ENCODE data around the gene TNFSF8. TPM values are rescaled to one million over a fixed set of nuclear protein-coding genes. Genes with fewer than 3 reads are reported as not detected.

Gene TNFSF8
- polyA plus RNA-seq, 1 of the 3 experiments (the other 2 are of a cell fraction), result not detected

DNA sequence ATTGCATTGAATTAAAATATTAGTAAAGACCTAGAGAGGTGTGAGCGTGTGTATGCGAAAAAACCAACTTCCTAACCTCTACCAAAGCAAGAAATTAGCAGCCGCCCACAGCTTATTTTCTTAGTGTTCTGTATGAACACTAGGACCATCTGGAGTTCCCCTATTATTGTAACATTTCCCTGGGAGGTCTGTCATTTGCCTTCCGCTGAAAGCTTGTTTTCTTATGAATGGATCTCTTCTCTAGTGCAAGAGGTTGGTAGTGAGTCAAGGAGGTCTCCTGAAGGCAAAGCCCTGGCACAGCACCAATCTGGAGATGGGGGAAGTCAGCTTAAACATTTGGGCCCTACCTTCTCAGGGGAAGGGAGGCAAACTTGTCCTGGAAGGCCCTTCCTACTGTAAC, 10.8 kb downstream of the TNFSF8 start:
- no peak overlapping the region for H3K4me3 ChIP-seq (ENCODE audit: low read depth in 2 of 2, low read length in 1 of 2)
- H3K79me2 ChIP-seq (ENCODE audit: insufficient read depth), result no peaks in the 10 kb centered on the region
- H4K20me1 ChIP-seq (ENCODE audit: insufficient read depth), result no peaks in the 10 kb centered on the region
- 68% methylated on average over 4 of the region's 4 CpGs for WGBS (ENCODE audit: low lambda C conversion rate)
- H3K4me1 ChIP-seq (ENCODE audit: control insufficient read depth in 1 of 2, insufficient read depth in 2 of 2, low read depth in 1 of 2, low read length in 1 of 2), result no peaks in the 10 kb centered on the region
- H3K36me3 ChIP-seq (replicated peaks in 1 of 2; ENCODE audit: control insufficient read depth in 1 of 2, insufficient read depth in 2 of 2, low read length in 1 of 2), result no peaks in the 10 kb centered on the region
- no peaks in the 10 kb centered on the region for H3K9me2 ChIP-seq
- CTCF ChIA-PET, result interaction anchor here (1.4 to 1.5 kb wide), 2 partner anchors 9 to 11 kb away, joined by 3 to 4 read pairs; partner anchors contain the start of gene TNFSF8
- H3F3A ChIP-seq (replicated peaks; ENCODE audit: insufficient read depth), result no peaks in the 10 kb centered on the region
- POLR2A ChIA-PET, result no interaction called here
- no peaks in the 10 kb centered on the region; the same call in 1 of the 2 replicates for H3K27me3 ChIP-seq (ENCODE audit: insufficient read depth)
- no peak overlapping the region for H3K4me2 ChIP-seq
- TF ChIP-seq YY1 (IDR thresholded peaks at IDR 0.05; ENCODE audit: low read depth) (no peak), TCF12 (IDR thresholded peaks at IDR 0.05) (no peak), FOSL2 (IDR thresholded peaks at IDR 0.05; ENCODE audit: borderline replicate concordance, low read depth) (no peak), EP300 (IDR thresholded peaks at IDR 0.05; ENCODE audit: borderline replicate concordance in 1 of 2, low read depth in 1 of 2, low read length in 1 of 2) (no peak), GATA2 (CRISPR knock-in tag; IDR thresholded peaks at IDR 0.05) (no peak), RCOR1 (IDR thresholded peaks at IDR 0.05; ENCODE audit: low read length) (no peak), JUND (IDR thresholded peaks at IDR 0.05) (no peak), SIN3A (IDR thresholded peaks at IDR 0.05; ENCODE audit: borderline replicate concordance, low read depth, low read length) (no peak), RFX5 (IDR thresholded peaks at IDR 0.05; ENCODE audit: low read length) (no peak), CHD2 (IDR thresholded peaks at IDR 0.05; ENCODE audit: low read length, partially characterized antibody) (no peak), TAF1 (IDR thresholded peaks at IDR 0.05; ENCODE audit: borderline replicate concordance, low read depth, low read length) (no peak), MEF2A (IDR thresholded peaks at IDR 0.05; ENCODE audit: borderline replicate concordance, low read depth) (no peak), MXI1 (IDR thresholded peaks at IDR 0.05; ENCODE audit: low read depth, low read length) (no peak), POLR2AphosphoS5 (IDR thresholded peaks at IDR 0.05; ENCODE audit: low read depth, low read length) (no peak), RXRA (IDR thresholded peaks at IDR 0.05; ENCODE audit: borderline replicate concordance, low read depth) (no peak), SMC3 (IDR thresholded peaks at IDR 0.05; ENCODE audit: low read depth, low read length) (no peak)
- TF ChIP-seq, protein P1, sequence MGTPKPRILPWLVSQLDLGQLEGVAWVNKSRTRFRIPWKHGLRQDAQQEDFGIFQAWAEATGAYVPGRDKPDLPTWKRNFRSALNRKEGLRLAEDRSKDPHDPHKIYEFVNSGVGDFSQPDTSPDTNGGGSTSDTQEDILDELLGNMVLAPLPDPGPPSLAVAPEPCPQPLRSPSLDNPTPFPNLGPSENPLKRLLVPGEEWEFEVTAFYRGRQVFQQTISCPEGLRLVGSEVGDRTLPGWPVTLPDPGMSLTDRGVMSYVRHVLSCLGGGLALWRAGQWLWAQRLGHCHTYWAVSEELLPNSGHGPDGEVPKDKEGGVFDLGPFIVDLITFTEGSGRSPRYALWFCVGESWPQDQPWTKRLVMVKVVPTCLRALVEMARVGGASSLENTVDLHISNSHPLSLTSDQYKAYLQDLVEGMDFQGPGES (IDR thresholded peaks at IDR 0.05; ENCODE audit: low read depth, low read length), result no peak
- H3K9me3 ChIP-seq, result no peaks in the 10 kb centered on the region
- no peak for DNase-seq
- no peak overlapping the region for H3K27ac ChIP-seq (ENCODE audit: low read depth in 2 of 2, low read length in 1 of 2)
- no peak overlapping the region for H2AFZ ChIP-seq (ENCODE audit: low read depth)
- no peak overlapping the region for H3K9ac ChIP-seq

DNA sequence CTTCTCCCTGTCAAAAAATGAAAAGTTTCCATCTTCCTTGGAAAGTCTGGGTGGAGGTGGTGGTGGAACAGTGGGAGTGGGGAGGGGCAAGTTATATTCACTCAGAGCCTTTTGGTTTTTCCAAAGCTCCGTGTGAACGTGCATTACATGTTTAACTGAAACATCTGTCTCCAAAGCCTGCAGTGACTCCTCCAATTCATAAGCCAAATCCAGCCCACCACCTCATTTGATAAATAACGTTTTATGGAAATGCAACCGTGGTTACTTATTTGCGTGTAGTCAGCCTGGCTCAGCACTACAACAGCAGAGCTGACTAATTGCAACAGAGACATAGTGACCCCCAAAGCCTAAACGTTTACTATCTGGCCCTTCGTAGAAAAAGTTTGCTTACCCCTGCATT, 13.9 kb downstream of the TNFSF8 start:
- 44% methylated on average over 7 of the region's 7 CpGs for WGBS (ENCODE audit: low lambda C conversion rate)
- Histone ChIP-seq H4K20me1 (ENCODE audit: insufficient read depth) (no peaks in the 10 kb centered on the region), H3K9me2 (no peaks in the 10 kb centered on the region), H3K4me3 (ENCODE audit: low read depth in 2 of 2, low read length in 1 of 2) (no peak overlapping the region), H3K27me3 (ENCODE audit: insufficient read depth) (no peaks in the 10 kb centered on the region; the same call in 1 of the 2 replicates), H3K4me2 (no peak overlapping the region), H3K79me2 (ENCODE audit: insufficient read depth) (no peaks in the 10 kb centered on the region), H3K9me3 (no peaks in the 10 kb centered on the region), H2AFZ (ENCODE audit: low read depth) (no peak overlapping the region), H3K9ac (no peak overlapping the region), H3K4me1 (ENCODE audit: control insufficient read depth in 1 of 2, insufficient read depth in 2 of 2, low read depth in 1 of 2, low read length in 1 of 2) (no peaks in the 10 kb centered on the region), H3K27ac (ENCODE audit: low read depth in 2 of 2, low read length in 1 of 2) (no peak overlapping the region), H3F3A (replicated peaks; ENCODE audit: insufficient read depth) (no peaks in the 10 kb centered on the region), H3K36me3 (replicated peaks in 1 of 2; ENCODE audit: control insufficient read depth in 1 of 2, insufficient read depth in 2 of 2, low read length in 1 of 2) (no peaks in the 10 kb centered on the region)
- ChIA-PET CTCF (interaction anchor here (2.2 kb wide), 1 partner anchor 236 kb away, joined by 6 read pairs; no protein-coding TSS in a partner anchor), POLR2A (no interaction called here)
- no peak for DNase-seq
- no peak for TF ChIP-seq RFX5 (IDR thresholded peaks at IDR 0.05; ENCODE audit: low read length)
- TF ChIP-seq GATA2 (CRISPR knock-in tag; IDR thresholded peaks at IDR 0.05), result no peak
- TF ChIP-seq TAF1 (IDR thresholded peaks at IDR 0.05; ENCODE audit: borderline replicate concordance, low read depth, low read length), result no peak
- TF ChIP-seq, protein P2, sequence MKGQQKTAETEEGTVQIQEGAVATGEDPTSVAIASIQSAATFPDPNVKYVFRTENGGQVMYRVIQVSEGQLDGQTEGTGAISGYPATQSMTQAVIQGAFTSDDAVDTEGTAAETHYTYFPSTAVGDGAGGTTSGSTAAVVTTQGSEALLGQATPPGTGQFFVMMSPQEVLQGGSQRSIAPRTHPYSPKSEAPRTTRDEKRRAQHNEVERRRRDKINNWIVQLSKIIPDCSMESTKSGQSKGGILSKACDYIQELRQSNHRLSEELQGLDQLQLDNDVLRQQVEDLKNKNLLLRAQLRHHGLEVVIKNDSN (IDR thresholded peaks at IDR 0.05; ENCODE audit: borderline replicate concordance, low read depth), result no peak
- no peak for TF ChIP-seq GABPA (IDR thresholded peaks at IDR 0.05; ENCODE audit: low read depth)
- TF ChIP-seq POLR2AphosphoS5 (IDR thresholded peaks at IDR 0.05; ENCODE audit: low read depth, low read length), result no peak
- TF ChIP-seq, protein P3, sequence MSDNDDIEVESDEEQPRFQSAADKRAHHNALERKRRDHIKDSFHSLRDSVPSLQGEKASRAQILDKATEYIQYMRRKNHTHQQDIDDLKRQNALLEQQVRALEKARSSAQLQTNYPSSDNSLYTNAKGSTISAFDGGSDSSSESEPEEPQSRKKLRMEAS (IDR thresholded peaks at IDR 0.05; ENCODE audit: low read depth), result no peak
- TF ChIP-seq FOSL2 (IDR thresholded peaks at IDR 0.05; ENCODE audit: borderline replicate concordance, low read depth), result no peak
- TF ChIP-seq FOXM1 (IDR thresholded peaks at IDR 0.05; ENCODE audit: low read depth), result no peak
- no peak for TF ChIP-seq YY1 (IDR thresholded peaks at IDR 0.05; ENCODE audit: low read depth)
- no peak for TF ChIP-seq TEAD4 (IDR thresholded peaks at IDR 0.05; ENCODE audit: borderline replicate concordance, insufficient read depth)
- no peak for TF ChIP-seq RXRA (IDR thresholded peaks at IDR 0.05; ENCODE audit: borderline replicate concordance, low read depth)
- no peak for TF ChIP-seq SMC3 (IDR thresholded peaks at IDR 0.05; ENCODE audit: low read depth, low read length)
- TF ChIP-seq, protein P4, sequence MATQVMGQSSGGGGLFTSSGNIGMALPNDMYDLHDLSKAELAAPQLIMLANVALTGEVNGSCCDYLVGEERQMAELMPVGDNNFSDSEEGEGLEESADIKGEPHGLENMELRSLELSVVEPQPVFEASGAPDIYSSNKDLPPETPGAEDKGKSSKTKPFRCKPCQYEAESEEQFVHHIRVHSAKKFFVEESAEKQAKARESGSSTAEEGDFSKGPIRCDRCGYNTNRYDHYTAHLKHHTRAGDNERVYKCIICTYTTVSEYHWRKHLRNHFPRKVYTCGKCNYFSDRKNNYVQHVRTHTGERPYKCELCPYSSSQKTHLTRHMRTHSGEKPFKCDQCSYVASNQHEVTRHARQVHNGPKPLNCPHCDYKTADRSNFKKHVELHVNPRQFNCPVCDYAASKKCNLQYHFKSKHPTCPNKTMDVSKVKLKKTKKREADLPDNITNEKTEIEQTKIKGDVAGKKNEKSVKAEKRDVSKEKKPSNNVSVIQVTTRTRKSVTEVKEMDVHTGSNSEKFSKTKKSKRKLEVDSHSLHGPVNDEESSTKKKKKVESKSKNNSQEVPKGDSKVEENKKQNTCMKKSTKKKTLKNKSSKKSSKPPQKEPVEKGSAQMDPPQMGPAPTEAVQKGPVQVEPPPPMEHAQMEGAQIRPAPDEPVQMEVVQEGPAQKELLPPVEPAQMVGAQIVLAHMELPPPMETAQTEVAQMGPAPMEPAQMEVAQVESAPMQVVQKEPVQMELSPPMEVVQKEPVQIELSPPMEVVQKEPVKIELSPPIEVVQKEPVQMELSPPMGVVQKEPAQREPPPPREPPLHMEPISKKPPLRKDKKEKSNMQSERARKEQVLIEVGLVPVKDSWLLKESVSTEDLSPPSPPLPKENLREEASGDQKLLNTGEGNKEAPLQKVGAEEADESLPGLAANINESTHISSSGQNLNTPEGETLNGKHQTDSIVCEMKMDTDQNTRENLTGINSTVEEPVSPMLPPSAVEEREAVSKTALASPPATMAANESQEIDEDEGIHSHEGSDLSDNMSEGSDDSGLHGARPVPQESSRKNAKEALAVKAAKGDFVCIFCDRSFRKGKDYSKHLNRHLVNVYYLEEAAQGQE (IDR thresholded peaks at IDR 0.05; ENCODE audit: low read depth, low read length), result no peak
- TF ChIP-seq SIN3A (IDR thresholded peaks at IDR 0.05; ENCODE audit: borderline replicate concordance, low read depth, low read length), result no peak
- no peak for TF ChIP-seq CHD2 (IDR thresholded peaks at IDR 0.05; ENCODE audit: low read length, partially characterized antibody)

Measured in SK-N-SH (cell line).